GM18508 (cell line): ENCODE measurements around the gene TRAM2.
A peak's percentile ranks its signal among the peaks of the same experiment; 100 is the strongest.

Source experiments
- ATAC-seq: cut with Tn5 transposase; IDR thresholded peaks from one replicate; pipeline ENCODE4 v1.9.1; 2021; ENCODE audit warnings: moderate number of reproducible peaks; ENCODE audit not compliant: insufficient read depth, unreplicated experiment

The TRAM2 gene

DNA sequence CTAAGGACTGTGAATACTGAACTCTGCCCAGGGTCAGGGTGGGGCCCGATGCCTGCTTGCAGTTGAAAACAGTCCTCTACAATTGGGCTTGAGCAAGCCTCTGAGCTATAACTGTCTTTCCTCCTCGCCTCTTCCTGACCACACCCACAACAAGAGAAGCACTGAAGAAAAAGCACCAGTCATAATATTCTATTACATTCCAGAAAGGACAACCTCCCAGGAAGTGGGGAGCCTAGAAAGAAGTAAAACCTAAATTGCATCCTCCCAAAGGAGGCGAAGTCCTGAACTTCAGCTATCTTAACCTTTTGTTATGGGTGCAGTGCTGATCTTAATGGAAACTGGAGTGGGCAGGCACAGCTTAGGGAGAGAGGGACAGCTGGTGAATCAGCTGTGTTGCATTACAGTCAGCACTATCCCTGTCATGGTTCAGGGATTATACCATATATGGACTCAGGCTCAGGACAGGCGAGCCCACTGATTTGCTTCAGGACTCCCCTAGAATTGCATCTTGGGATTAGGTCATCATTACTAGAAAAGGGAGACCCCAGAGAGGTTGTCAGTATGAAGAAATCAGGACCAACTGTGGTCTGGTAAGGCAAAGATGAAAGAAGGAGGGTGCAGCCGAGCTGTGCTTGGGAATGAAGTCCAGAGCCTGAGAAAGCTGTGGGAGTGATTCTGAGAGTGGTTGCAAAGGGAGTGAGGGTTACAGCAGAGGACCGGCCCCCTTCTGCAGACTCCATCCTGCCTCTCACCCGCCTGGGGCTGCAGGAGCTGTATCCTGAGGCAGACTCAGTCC lies 18.3 kb upstream of the TRAM2 start:
- ATAC-seq: peak; percentile 60

DNA sequence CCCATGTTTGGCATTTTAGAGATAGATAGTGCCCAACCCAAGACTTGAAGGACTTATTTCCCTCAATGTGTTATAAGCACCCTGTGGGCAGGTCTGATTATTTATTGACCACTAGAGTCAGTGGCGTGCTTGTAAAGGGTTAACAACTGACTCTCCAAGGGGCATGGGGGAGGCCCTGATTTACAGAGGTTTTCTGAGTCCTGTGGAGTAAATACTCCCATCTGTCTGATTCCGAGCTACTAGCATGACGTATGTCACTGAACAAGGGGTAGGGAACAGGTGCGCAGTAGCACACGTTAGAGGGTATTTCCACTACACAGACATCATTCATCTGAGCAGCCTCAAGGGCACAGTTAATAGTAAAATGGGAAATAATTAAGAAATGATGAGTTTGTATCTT lies 17.4 kb upstream of the TRAM2 start:
- ATAC-seq: no peak

DNA sequence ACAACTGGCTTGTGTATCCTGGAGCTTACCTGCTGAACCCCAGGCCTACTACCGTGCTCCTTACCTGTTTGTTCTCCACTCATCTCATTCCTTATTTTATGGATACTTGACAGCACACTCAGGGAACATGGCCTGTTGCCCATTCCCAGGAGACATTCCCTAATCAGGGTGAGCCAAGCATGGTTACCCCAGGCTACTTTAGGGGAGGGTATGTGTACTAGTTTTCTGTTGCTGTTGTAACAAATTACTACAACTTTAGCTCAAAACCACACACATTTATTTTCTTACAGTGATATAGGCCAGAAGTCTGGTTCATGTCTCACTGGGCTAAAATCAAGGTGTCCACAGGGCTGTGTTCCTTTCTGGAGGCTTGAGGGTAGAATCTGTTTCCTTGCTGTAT lies 15.0 kb upstream of the TRAM2 start:
- no peak for ATAC-seq

DNA sequence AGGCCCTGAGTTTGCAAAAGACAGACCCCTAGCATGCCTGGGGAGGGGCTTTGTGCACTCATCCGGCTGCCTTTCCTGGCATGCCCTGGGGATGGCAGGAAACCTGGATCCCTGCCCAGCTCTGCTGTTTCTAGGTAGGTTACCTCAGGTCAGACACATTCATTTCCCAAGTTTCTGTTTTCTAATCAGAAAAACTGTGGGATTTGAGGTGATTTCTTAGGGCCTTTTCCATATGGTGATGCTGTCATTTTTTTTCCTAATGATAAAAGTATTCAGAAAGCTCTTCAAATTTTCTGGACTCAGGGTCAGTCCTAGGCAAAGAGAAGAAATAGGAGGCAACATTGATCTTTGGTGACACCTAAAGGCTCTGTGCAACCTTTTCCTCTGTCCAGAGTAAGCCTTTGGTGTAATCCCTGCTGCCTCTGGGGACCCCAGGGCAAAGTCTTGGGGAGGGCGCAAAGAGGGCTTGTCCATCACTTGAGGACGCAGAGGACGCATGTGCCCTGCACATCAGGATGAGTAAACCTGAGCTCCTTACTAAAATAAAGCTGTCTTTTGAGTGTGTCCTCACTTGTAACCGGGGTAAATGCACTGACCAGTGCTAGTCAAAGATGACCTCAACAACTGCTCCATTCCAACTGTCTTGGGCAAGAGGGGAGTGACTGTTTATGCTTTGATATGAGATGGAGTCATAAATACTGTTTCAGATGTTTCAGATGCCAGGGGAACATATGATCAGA lies 13.5 kb upstream of the TRAM2 start:
- no peak for ATAC-seq

DNA sequence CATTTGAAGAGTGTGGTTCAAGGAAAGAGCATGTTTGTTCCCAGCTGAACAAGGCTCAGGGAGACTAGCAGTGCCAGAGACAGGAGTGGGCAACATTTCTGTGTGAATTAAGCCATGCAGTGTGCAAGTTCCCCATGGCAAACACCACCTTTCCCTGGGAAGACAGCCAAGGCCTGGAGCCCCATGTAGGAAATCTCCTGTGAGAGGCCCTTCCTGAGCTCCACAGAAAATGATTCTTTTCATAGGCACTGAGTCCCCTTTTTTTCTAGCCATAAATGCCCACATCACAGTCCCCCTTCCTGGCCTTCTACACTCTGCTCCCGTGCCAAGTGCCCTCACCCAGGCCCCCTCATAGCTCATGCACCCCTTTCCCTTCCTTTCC lies 11.8 kb upstream of the TRAM2 start:
- ATAC-seq: no peak

DNA sequence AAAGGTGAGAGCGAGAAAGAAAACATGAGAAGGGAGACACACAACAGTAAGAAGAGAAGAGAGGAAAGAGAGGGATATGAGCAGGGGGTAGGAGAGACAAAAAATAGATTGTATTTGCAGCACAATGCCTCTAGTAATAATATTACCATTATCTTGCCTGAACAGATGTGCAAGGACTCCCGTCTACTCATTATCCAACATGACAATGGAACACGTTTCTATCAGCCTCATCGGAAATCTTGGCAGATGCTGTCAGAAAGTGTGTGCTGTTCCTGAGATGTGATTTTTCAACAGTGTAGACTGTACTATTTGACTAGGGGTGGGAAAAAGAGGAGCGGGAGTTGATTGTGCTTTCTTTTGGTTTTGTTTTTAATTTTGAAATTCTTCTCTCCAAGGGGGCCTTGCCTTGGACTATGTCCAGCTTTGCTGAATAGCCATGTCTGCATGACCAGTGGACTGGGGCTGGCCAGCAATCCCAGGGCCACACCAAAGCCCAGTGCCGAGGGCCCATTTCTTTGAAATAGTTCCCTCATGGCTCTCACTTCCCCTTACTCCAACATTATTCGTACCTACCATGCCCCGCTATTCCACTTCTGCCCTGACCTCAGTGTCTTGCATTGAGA lies 11.3 kb upstream of the TRAM2 start:
- no peak for ATAC-seq

DNA sequence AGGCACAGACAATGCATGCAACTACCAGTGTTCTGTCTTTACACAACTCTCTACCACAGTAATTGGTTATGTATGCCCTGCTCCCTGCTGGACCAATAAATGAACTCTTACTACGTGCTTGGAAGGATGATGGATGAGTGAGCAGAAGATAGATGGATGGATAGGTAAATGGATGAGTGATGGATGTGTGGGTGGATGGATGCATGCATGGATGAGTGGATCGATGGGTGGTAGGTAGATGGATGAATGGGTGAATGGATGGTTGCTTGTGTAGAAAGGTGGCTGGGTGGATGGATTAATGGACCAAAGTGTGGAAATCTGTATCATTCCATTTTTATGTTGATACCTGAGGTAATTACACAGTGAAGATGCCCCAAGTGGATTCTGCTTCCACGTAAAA lies 10.1 kb upstream of the TRAM2 start:
- no peak for ATAC-seq

DNA sequence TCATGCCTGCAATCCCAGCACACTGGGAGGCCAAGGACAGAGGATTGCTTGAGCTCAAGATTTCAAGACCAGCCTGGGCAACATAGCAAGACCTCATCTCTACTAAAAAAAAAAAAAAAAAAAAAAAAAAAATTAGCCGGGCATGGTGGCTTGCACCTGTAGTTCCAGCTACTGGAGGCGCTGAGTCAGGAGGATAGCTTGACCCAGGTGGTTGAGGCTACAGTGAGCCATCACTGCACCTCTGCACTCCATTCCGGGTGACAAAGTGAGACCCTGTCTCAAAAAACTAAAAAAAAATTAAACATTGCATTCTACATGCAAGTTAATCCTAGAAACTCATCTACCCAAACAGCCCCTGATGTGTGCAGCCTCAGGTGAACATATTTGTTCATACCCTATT lies 7.3 kb upstream of the TRAM2 start:
- no peak for ATAC-seq

DNA sequence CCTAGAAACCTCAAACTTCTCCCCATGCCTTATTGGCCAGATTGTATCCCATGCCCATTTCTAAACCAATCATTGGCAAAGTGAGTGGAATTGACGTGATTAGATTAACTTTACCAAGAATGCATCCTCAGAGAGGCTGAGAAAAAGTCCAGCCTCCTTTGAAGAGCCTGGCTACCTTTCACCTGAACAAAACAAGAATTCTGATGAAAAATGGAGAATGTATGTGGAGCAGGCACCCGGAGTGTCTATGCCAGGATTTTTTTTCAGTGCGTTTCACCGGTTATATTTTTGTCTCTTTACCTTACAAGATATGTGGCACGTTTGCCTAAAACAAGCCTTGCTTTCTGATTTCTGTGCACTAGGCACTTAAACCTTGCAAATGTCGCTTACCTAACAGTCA lies 6.1 kb upstream of the TRAM2 start:
- no peak for ATAC-seq

DNA sequence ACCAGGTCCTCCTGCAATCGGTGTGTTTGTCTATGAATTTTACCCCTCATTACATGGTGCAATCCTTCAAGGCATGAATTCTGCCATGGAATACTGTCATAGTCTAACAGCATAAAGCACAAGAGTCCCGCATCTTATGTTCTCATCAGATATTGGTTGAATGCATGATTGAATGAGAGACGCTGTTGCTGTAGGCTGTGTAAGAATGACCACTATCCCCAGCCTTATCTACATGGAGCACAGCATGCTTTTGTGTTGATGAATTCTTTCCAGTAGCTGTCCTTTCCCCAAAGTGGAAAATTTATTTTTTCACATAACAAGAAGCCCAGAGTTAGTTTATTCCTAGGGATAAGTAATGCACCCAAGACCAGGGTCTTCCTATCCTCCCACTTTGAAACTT lies 5.6 kb upstream of the TRAM2 start:
- ATAC-seq: no peak

DNA sequence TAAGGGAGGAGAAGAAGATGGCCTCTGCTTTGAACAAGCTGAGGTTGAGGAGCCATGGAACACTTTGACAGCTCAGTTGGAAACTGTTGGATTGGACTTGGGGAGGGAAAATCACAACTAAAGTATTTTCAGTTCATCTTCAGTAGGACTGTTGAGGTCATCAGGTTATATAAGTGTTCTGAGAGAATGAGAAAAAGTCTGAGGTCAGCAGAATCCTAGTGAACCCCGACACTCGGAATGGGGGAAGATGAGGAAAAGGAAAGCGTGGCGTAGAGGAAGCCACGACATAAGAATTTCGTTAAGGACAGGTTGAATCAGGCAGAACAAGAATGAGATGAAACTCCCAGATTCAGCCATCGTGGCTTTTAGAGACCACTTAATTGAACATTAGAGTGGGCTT lies 4.0 kb upstream of the TRAM2 start:
- ATAC-seq: no peak

DNA sequence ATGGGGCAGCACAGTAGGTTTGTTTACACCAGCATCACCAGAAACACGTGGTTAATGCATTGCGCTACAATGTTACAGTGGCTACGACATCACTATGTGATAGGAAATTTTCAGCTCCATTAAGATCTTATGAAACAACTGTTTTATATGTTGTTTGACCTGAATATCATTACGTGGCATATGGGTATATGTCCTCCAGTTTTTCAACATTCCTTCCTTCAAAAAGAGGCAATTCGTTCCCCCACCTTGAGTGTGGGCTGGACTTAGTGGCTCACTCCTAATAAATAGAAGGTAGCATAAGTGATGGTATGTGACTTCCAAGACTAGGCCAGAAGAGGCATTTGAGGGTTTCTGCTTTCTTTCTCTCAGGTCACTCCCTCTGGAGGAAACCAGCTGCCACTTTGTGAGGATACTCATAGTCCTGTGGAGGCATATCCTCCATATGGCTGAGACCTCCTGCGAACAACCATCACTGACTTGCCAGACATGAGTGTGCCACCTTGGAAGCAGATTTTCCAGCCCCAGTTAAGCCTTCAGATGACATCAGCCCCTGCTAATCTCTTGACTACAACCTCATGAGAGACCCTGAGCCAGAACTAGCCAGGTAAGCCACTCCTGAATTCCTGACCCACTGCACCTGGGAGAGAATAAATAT lies 2.3 kb upstream of the TRAM2 start:
- ATAC-seq: no peak

DNA sequence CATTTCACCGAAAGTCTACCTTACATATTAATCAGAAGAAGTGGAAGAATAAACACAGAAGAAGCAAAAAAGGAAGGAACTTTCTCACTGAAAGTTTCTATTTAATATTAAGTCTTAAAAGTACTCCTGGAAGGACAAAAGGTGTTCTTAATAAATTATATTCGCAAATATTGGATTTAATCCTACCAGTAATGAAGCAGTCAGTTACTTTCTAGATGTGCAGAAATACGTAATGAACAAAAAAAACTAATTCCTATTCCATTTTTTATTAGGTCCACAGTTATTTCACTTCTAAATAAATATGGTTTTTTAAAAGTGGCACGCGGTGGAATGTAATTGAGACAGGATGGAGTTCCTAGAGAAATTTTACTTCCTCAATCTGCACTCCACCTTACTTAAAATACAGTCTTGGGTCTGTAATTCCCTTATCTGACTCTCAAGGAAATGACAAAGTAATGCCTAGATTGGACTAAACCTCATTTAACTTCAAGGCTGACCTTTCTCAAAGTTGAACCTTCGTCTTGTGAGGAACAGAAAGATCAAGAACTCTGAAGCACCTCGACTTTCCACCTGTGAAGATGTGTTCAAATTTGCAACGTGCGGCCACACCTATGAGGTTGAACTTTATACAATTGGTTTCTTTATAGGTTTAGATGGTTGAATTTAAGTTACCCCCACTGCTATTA lies 1.1 kb upstream of the TRAM2 start:
- no peak for ATAC-seq

DNA sequence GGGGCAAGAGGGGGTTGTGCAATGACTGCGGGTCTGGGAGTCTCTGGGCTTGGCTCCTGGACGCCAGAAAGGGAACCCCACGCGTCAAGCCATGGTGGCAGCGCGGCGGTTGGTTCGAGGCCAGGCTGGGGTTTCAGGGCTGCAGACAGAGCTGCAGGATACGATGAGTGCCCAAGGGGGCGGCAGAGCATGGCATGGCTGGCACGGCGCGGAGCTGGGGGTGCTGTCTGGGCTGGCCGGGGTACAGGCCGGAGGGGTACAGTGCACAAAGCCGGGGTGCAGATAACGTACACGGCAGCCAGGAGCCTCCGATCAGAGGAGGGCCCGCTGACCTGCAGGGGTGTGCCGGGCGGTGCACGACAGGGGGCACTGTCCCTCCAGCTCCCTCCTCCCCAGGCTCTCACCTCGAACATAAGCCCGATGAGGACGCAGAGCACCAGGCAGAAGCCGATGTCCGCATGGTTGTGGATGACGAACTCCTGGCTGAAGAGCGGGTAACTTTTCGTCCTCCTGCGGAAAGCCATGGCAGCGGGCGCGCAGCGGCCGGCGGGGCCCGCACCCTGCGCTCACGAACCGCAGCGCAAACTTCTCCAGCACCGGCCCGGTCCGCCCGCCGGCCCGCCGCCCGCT lies 353 bp downstream of the TRAM2 start:
- peak; percentile 33 for ATAC-seq

DNA sequence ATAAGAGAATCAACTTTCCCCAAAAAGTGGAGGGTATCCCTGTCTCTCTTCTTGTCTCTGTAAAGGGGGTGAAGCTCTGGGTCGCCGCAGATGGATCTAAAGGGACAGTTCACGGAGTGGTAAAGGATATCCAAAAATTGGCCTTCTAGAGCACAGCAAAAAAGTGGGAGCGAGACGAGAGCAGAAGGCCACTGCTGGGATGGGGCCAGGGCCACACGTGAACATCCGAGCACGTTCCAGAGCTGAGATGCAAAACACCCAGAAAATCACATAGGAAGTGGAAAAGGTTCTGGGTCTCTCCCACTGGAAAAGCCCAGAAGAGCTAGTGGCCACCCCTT lies 837 bp downstream of the TRAM2 start:
- ATAC-seq: no peak

DNA sequence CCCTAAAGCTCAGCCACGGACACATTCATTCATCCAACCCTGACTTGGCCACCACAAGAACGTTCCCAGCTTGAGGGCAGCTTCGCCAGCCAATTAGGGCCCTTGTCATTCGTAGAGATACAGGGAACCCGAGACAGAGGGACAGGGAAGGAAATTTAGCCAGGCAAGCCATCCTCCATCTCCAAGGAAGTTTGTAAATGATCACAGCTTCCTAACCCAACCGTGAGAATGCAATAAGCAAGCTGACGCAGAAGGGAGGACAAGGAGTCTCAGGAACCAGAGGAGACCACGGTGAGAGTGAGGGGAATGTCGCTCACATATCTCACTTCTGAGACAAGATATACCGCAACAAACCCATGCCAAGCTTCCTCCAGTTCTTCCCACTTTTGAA lies 1.4 kb downstream of the TRAM2 start:
- no peak for ATAC-seq

DNA sequence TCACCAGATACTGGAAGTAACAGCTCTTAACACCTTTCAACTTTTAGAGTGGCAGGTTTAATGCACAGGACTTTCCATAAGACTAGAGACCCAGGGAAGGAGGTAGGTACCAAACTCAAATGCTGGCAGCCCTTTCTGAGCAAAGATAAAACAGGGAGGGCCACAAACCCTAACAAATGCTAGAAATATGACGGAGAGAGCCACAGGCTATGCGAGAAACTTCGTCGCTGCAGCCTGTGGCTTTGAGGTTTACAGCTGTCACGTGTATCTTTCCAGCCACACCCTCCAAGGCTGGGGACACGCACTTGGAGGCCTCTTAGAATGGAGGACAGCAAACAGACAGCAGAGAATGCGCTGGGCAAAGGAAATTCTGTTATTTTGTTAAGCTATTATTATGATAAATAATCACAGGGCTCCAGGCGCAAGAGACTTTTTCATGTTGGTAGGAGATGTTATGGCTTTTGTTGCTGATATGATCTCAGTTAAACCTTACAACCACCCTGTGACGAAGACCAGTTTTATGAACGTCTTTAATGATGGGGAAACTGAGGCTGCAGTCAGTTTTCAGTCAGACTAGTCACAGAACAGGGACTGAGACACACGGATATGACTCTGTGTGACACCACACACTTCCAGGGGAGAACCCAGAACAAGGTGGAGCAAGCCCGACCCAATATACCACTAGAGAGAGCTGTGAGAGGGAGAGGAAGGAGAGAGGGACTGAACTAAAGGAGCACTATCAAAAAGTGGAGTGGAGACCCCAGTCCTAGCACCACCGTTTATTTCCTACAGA lies 2.0 kb downstream of the TRAM2 start:
- peak; percentile 48 for ATAC-seq

DNA sequence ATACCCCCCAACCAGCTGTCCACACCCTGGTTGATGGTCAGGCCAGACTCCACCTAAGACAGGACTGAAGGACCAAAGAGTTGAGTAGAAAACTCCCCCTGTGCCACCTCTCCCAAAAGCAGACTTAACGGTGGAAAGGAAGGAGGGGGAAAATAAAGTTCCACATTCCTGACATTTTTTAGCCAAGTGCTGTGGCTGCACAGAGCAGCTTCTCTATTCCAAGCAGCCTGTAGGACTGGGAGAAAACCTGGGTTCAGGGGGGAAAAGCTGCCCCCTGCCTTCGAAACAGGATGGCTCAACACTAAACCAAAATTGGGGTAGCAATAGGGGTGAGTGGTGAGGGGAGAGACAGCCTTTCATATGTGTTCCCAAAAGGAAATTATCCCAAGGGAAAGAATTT lies 3.6 kb downstream of the TRAM2 start:
- ATAC-seq: no peak

DNA sequence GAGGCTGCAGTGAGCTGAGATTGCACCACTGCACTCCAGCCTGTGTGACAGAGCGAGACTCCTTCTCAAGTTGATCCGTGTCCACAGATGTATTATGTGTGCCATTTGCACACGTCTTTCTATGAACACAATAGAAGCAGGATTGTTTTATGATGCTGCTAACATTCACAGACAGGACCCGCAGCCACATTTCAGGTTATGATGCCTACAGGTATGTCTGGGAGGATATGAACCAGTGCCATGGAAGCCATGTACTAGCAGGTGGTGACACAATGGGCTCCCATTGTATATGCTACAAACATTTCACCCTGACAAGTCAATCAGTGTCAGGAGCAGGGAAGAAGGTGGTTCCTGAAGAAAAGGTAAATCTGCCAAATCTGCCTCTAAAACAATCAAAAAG lies 4.3 kb downstream of the TRAM2 start:
- ATAC-seq: no peak
